Glomerular endothelial cell (primary cell): Measurements from ENCODE around the gene ATG101. TPM values are rescaled to one million over a fixed set of nuclear protein-coding genes. Genes with fewer than 3 reads are reported as not detected.

ENCODE experiments used
- DNase-seq: peaks from one replicate; pipeline ENCODE4 v3.0.0-alpha.2; 2011; ENCODE audit warnings: low read depth, low spot score; ENCODE audit errors: extremely low read depth
- total RNA-seq: library from RNA; depleted of rRNA; stranded (reverse); fragments of >200 nt; gene quantifications from 2 replicates; pipeline ENCODE4 v1.2.3, GENCODE V29; 2015

ATG101 gene
- total RNA-seq, 1 donor from 2014 or later = 76.7 TPM

DNA sequence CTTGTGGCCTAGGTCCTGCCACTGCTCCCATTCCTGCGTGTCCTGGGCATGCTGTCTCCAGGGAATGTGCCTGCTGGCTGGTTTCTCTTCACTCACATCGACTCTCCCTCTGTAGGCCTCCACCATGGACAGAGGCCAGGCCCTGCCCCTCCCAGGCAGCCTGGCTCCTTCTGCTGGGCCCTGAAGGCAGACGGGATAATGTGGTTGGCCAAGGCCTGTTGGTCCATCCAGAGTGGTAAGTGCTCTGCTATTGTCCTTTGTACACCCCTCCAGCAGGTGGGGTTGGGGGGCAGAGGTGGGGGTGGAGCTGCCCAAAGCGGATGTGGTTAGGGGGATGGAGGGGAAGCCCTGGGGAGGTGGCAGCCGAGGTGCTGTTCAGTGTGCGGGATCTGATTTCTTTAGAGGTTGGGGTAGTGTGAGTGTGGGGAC is 28.1 kb upstream of the ATG101 start:
- DNase-seq = no peak

DNA sequence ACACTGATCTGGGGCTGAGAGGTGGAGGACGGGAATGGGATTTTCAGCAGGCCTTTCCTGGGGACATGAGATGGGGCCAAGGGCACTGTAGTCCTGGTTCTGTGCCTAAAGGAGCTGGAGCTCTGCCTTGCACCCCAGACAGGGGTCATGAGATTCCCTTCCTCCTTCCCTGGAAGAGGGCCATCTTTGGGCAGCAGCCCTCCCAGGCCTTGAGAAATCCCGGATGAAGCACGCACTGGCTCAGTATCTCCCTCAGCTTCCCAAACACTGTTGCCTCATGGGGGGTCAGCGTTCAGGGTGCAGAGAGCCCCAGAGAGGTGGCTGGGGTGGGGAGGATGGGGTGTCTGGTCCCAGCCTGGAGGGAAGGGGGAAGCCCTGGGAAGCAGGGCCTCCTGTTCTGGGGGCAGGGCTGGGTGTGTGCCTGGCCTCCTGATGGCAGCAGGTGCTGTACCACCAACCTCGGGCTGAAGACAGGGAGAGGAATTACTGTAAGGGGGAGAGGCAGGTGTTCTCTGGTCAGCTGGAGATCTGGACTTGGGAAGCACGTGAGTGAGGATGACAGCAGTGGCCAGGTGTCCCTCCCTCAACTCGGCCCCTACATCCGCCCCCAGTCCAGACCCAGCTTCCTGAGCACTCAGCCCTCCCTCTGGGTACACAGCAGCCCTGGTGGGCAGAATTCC is 26.9 kb upstream of the ATG101 start:
- DNase-seq = no peak

DNA sequence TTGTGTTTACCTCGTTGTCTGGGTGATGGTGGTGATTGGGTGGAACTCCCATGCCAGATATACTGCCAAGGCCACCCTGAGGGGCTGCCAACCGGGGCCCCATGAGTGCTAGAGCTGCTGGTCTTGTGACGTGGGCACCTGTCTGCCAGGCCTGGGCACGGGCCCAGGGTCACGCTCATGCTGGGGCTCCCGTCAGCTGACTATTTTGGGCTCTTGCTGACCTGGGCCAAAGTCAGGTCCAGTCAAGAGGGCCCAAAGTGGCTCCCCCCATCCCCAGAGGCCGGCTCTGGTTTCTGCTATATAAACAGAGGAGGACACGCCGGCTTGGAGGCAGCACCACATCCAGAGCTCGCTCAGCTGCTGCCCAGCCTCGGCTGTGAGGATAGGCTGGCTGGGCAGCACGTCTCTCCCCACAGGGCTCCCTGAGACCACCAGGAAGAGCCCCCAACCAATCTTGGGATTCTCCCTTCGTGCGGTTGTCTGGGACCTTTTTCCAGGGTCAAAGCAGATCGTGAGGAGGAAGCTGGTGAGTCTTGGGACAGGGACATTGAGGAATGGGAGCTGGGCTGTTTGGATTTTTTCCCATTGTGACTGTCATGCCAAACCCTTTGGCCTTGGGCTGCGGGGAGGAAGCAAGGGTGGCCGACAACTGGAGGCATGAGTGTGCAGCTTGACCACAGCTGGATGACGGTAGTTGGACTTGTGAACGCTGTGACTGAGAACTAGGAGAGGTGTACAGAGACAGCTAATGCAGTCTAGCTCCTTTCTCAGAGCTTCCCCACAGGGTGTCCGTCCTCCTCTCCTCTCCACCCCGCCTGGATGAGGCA is 26.2 kb upstream of the ATG101 start:
- DNase-seq = no peak

DNA sequence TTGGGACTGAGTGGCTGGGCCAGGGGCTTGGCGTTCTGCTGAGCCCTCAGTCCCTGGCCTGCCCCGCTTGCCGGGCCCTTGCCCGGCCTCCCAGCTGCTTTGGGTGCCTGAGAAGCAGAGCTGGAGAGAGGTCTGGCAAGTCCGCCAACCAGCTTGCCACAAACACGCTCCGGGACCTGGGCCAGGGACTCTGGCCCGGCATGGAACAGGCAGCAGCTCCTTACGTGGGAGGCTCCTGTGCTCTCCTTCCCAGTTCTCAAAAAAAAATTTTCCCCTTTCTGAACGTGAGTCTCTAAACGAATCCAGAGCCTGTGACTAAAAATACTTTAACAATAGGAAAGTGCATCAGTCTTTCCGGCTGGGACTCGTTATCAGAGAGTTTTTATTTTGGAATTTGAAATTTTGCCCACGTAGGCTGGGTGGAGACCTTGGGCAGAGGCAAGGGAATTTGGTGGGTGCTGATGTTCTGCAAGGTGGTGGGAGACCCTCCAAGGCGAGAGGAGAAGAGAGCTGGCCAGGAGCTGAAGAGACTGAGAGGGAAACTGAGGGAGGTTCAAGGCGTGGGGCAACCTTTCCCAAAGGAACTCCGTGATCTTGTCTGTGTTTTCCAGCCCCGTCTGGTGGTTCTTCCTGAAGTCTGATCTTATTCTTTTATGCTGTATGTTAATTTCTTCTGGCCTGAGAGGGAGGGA is 25.3 kb upstream of the ATG101 start:
- DNase-seq = no peak

DNA sequence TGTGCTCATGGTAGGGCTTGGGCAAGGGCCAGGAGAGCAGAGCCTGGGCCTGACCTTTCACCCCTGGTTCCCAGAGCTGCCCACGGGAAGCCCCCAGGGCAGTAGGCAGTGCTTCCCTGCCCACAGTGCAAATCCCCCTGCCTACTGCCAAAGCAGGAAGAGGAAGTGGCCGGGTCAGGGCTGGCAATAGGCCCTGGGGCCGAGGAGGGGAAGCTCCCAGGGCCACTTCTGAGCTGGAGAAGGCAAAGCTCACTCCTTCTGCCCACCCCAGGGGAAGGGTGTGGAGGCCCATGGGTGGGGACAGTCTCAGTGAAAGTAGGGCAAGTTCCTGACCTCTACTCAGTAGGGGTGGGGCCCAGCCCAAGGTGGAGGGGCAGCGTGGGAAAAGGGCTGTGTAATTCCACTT is 24.0 kb upstream of the ATG101 start:
- DNase-seq = no peak

DNA sequence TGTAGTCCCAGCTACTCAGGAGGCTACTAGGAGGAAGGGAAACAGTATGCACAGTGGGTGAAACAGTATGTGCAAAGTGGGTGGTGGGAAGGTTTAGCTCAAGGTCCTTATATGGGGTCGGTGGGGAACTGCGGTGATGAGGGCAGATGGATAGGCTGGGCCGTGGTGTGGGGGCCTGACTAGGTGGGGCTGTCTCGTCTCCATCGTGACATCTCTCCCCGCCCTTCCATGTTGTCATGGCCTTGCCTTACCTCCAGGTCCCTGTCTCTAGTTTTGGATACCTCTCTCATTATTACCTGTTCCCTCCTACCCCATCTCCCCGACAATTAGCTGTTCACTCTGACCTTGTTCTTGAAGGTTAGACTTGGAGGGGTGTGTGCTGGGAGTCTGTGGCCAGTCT is 22.9 kb upstream of the ATG101 start:
- DNase-seq = no peak

DNA sequence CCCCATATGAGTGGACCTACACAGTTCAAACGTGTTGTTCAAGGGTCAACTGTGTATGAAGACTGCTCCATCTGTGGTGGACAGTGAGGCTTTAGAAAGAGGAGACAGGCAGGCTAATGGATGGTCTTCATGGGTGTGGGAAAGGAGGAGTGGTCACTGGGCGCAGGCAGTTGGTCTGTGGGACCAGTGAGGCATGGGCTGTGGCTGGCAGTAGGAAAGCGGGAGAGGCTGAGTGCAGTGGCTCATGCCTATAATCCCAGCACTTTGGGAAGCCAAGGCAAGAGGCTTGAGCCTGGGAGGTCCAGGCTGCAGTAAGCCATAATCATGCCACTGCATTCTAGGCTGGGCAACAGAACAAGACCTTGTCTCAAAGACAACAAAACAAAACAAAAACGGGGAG is 20.5 kb upstream of the ATG101 start:
- no peak for DNase-seq

DNA sequence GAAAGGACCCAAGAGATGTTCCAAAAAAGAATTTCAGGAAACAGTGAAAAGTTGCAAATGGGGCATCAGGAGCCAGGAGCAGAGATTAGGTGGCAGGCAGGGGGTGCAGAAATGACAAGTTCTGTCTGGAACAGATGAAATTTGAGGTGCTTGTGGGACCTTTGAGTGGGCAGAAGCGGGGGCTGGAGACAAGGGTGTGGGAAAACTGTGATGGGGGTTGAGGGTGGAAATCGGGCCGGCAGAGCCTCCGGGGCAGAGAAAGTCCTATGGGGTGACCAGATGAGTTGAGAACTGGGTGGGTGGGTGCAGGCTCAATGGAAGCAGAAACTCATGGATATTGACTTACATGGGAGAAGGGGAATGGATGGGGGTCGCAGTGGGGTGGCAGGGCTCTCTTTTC is 20.1 kb upstream of the ATG101 start:
- no peak for DNase-seq

DNA sequence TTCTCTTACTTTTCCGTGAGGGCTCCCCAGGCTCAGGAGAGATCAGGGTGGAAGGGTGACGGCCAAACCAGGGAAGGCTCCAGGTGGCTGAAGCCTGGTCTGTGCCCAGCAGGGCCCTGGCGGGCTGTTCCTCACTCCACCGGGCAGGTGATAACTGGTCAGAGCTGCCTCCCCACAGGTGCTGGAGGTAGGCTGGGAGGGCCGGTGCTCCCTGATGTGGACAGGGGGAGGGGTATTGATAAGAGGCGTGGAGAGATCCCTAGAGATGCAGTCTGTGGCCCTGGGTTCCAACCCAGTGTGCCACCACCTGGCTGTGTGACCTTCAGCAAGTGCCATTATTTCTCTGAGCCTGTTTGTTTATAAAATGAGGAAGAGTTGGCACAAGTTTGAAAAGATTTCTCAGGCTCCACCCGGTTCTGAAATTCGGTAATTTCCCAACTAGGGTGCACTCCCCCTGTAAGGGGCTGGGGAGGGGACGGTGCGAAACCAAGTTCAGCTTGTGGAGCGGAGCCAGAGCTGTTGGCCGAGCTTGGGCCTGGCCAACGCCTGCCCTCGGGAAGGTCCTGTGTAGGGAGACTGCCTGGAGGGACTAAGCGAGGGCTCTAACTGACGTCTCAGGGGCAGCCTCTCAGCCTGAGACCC is 19.5 kb upstream of the ATG101 start:
- DNase-seq = no peak

DNA sequence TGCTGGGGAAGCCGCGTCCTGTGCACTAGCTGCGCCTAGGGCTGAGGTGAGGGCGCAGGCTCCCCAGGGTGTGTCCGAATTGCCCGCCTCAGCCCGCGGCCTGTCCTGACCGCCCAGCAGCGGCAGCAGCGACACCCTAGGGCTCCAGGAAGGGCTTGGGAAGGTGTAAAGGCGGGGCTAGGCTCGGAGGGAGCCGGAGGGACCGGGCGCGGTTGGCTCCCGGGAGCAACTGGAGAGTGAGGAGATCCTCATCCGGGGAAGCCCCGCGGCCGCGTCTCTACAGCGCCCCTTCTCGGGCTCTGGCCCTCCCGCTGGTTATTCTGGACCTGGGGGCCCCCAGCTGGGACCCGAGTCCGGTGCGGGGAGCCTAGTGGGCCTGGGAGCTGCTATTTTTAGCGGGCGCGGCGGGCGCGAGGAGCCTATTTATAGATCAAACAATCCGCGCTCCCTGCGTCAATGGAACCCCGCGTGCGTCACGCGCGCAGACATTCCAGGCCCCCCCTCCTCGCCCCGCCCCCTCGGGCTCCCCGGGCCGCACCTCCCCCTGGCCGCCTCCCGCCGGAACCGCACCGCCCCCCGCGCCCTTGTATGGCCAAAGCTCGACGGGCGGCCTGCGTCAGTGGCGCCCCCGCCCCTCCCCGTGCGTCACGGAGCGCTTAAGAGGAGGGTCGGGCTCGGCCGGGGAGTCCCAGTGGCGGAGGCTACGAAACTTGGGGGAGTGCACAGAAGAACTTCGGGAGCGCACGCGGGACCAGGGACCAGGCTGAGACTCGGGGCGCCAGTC is 18.8 kb upstream of the ATG101 start, which contains the start of gene NR4A1:
Gene NR4A1 (plus strand): TSS at position 685 of the 784 bp plus-strand sequence. CDS start 2,887 bp downstream, outside the sequence.
- no peak for DNase-seq

DNA sequence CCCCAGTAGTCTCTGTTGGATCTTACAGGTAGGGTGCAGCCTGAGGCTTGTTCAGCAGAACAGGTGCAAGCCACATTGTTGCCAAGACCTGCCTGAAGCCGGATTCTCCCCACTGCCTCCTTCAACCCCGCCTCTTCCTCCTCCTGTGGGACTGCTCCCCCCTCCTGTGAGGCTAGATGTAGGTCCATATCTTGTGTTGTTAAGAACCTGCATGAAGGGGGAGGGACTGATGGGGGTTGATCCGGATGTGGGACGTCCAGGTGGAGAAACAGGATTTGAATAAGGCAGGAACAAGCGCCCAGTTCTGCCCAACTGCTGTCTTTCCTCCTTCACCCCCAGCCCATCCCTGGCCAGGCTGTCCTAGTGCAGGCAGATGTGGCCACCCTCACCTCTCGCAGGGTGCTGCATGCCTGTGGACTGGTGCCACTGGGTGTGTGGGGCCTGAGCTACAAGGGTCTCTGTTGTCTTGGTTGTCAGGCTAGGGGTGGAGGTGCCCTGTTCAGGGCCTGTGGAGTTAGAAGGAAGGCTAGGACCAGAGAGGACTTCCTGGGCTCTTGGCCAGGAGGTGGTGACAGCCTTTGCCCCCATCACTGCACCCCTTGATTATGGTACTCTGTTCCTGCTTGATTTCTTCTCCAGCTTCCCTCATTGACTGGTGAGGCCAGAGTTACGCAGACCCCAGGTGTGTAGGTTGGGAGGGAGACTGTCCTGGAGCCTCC is 17.2 kb upstream of the ATG101 start:
- DNase-seq = no peak

DNA sequence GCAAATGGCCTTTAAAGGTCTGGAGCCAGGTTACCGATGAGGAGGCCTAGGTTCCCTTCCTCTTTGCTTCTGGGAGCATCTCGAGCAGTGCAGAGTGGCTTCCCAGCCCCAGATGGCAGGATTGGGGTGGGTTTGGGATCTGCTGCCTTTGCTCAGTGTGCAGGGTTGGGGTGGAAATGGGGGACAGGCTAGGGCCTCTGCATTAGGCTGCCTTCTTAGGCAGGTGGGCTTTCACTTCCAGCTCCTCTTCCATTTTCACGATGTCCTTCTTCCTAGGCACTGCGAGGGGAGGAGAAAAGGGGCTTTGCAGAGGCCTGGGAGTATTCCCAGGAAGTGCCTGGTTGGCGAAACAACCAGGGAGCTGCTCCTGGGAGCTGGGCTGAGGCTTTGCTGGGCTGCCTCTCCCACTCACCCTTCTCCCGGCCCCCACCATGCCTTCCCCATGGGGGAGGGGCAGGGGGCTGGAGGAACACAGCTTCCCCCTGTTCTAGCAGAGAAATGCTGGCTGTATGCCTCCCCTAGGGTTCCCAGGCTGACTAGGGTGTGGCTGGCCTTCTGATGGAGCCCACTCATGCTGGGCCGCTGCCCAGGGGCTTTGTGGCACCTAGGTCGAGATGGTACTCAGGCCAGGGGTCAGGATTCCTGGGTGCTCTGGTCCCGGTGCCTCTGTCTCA is 16.1 kb upstream of the ATG101 start:
- DNase-seq = no peak

DNA sequence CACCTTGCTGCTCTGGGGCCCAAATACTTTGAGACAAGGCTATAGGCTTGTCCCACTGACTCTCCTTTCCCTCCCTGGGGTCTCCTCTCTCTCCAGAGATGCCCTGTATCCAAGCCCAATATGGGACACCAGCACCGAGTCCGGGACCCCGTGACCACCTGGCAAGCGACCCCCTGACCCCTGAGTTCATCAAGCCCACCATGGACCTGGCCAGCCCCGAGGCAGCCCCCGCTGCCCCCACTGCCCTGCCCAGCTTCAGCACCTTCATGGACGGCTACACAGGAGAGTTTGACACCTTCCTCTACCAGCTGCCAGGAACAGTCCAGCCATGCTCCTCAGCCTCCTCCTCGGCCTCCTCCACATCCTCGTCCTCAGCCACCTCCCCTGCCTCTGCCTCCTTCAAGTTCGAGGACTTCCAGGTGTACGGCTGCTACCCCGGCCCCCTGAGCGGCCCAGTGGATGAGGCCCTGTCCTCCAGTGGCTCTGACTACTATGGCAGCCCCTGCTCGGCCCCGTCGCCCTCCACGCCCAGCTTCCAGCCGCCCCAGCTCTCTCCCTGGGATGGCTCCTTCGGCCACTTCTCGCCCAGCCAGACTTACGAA is 15.4 kb upstream of the ATG101 start:
- DNase-seq = no peak

DNA sequence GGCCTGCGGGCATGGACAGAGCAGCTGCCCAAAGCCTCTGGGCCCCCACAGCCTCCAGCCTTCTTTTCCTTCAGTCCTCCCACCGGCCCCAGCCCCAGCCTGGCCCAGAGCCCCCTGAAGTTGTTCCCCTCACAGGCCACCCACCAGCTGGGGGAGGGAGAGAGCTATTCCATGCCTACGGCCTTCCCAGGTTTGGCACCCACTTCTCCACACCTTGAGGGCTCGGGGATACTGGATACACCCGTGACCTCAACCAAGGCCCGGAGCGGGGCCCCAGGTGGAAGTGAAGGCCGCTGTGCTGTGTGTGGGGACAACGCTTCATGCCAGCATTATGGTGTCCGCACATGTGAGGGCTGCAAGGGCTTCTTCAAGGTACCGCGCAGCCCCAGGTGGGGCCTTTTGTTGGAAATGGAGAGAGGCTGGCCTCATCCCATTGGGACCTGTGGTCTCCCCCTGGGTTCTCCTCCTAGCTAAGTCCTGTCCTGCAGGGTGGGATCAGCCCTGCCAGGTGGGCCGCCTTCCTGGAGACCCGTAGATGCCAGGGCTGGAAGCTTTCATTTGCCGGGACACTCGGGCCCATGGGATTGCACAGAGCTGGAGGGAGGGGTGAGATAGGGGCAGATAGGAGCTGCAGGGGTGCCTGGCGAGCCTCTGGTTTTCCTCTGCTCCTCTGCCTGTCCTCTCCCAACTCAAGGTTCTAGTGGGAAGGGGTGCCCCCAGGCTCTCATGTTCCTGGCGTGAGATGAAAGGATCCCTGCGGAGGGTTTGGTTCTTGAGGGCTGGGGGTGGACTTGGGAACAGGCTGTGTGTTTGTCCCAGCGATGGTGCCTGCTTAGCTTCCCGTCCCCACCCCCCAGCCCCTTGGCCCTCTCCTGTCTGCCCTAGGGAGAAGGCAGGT is 14.7 kb upstream of the ATG101 start:
- DNase-seq = no peak

DNA sequence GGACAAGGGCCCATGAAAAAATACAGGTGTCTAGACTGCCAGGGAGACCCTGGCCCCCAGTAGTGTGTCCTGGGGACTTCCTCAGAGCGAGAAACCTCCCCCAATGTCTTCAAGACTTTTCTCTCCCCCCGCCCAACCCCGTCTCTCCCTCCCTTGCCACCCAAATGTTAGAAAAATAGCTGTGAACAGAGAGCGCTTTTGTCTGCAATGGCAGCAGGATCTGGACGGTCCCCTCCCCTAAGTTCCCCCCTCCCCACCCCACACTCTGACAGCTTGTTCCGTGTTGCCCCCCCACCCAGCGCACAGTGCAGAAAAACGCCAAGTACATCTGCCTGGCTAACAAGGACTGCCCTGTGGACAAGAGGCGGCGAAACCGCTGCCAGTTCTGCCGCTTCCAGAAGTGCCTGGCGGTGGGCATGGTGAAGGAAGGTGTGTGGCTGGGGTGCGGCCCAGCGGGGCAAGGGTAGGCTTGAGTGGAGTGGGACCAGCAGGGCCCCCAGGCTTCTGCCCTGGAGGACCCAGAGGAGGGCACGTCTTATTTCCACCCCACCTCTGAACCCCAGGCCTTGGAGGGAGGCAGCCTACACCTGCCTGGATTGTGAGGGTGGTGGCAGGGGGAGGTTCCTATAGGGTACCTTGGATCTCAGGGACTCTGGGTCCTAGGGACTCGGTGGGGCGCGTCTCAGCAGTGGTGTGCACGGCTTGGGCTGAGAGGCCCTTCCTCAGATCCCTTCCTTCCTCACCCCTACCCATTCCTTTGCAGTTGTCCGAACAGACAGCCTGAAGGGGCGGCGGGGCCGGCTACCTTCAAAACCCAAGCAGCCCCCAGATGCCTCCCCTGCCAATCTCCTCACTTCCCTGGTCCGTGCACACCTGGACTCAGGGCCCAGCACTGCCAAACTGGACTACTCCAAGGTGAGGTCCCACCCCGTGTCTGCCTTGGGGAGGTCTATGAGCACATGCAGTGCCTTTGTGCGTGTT is 13.8 kb upstream of the ATG101 start:
- no peak for DNase-seq

DNA sequence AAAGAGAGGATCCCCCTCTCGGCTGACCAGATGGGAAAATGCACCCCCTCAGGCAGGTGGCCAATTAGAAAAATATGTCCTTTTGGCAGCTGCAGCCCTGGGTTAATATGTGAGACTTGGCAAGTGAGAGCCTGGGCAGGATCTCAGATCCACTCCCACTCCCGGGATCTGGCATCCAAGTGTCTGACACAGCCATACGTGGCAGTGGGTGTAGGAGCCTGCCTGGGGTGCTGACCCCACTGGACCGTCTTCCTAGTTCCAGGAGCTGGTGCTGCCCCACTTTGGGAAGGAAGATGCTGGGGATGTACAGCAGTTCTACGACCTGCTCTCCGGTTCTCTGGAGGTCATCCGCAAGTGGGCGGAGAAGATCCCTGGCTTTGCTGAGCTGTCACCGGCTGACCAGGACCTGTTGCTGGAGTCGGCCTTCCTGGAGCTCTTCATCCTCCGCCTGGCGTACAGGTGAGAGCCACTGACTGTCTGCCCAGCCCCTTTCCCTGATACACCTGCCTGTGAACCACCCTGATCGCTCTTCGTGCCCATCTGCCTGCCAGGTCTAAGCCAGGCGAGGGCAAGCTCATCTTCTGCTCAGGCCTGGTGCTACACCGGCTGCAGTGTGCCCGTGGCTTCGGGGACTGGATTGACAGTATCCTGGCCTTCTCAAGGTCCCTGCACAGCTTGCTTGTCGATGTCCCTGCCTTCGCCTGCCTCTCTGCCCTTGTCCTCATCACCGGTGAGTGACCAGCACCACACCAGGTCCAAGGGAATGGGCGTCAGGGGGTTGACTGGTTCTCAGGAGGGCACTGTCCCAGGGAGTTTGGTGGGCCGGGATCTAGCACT is 12.8 kb upstream of the ATG101 start:
- no peak for DNase-seq
